Activated CD4-positive, alpha-beta T cell treated with anti-CD3 and anti-CD28 coated beads for 48 hours (primary cell): ENCODE data around the gene CADM2.

Source experiments
- DNase-seq: peaks from one replicate; pipeline ENCODE4 v3.0.0-alpha.2; 2020

CADM2 gene

GRCh38 chr3:84985795-84986194 is 27.0 kb downstream of the CADM2 start:
- no peak for DNase-seq

- DNase-seq = no peak
These were observed 29.1 kb downstream of the CADM2 start for GRCh38 chr3:84987706-84988504.

DNA sequence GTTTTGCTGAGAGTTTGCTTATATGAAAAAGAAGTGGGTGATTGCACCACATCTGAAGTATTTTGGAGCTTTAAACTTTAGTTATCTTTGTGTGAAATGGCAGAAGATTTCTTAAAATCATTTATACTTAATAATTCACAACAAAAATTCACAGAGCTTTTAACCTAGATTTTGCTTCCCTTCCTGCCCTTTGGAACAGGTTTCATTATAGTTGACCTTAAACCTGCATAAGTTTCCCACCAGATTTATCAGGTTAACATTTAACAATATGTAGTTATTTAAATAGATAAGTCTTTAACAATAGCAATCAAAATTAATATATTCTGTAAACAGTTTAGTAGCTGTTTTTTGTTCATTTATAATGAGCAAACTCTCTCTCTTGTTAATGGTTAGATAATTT is 30.3 kb downstream of the CADM2 start:
- DNase-seq = no peak

DNA sequence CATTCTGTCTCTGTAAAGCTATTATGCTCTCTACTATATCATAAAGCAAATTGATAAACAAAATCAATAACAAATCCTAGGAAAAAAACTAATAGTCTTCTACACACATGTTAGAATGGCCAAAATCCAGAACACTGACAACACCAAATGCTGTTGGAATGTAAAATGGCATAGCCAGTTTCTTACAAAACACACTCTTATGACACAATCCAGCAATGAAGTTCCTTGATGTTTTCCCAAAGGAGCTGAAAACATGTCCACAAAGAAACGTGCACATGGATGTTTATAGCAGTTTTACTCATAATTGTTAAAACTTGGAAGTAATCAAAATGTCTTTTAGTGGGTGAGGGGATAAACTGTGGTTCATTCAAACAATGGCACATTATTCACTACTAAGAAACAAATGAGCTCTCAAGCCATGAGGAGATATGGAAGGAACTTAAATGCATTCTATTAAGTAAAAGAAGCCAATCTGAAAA is 32.7 kb downstream of the CADM2 start:
- DNase-seq = no peak

DNA sequence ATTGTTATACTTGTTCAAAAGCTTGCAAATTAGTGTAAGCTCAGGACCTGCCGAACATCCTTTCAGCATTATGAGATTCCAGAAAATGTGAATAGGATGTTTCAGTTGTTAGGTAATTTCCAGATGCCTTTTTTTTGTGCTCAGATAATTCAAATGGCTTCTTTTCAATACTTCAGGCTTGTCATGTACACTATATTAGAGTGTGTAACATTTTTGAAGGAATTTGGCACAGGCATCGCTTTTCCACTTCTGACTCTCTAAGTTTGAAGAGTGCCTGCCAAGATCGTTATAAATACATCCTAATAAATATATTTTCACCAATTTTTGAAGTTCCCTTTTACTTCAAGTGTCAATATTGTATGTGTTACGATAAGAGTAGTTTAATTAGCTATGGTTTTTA is 35.2 kb downstream of the CADM2 start:
- DNase-seq = no peak

DNA sequence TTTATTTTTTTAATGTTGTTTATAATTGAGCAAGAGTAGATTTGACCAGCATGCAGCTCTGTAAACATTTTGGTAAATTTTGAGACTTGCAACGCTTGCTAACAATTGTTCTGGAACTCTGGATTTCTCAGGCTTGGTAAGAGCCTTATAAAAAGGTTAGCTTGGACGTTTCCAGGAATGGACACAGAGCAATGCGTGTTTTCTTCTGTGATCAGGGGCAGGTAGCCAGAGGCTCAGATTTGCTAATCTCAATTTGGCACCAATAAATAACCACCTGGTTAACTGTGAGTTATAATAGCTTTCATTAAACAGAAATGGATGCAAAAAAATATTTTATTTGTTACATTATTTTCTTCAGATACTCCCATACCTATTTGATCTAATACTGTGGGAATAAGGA is 39.8 kb downstream of the CADM2 start:
- DNase-seq = no peak

DNA sequence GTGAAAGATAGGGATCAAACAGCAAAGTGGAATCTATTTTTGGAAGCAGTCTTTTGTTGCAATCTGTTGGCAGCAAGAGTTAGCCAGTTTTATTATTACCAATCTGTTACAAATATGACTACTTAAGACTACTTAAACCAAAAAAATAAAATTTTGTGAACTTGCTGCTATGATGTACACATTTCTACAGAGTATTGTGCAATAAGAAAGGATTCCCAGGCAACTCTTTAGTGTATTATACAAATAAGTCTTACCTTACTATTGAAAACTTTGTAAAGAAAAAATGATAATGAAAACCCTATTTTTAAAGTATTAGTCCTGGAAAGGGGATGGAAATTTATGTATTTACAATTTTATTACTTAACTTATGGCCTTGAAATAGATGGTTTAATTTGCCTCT is 44.7 kb downstream of the CADM2 start:
- no peak for DNase-seq

DNA sequence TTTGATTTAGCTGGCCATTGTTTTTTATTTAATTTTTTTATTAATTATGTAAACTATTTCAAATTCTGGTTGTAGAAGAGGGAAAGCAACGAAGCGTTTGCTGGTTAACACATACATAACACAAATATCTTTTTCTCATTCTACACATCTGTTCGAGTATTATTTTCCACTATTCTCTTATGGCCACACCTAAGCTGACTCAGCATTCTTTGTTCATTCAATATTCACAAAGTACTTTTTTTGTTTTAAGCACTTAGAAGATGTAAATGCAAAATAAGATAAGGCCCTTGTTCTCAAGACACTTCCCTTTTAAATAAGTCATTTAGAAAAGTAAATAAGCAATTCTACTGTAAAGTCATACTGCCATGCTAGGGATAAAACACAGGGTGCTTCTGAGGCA is 45.4 kb downstream of the CADM2 start:
- DNase-seq = no peak

DNA sequence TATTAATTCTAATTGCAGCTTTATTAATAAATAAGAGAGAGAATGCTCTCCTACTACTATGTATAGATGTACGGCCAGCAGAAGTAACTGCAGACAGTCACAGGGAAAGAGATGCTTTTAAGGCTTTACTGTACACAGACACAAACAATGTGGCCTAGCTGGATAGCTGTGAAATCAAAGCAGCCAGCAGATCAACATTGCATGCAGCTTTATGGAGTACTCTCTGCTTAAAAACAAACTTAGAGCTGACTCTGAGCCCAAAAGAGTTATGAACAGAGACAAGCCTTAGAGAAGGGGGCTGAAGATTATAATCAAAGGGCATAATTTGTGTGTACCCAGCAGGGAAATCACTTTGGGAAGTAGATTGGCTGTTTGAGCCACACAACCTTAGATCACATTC is 47.2 kb downstream of the CADM2 start:
- DNase-seq = no peak

DNA sequence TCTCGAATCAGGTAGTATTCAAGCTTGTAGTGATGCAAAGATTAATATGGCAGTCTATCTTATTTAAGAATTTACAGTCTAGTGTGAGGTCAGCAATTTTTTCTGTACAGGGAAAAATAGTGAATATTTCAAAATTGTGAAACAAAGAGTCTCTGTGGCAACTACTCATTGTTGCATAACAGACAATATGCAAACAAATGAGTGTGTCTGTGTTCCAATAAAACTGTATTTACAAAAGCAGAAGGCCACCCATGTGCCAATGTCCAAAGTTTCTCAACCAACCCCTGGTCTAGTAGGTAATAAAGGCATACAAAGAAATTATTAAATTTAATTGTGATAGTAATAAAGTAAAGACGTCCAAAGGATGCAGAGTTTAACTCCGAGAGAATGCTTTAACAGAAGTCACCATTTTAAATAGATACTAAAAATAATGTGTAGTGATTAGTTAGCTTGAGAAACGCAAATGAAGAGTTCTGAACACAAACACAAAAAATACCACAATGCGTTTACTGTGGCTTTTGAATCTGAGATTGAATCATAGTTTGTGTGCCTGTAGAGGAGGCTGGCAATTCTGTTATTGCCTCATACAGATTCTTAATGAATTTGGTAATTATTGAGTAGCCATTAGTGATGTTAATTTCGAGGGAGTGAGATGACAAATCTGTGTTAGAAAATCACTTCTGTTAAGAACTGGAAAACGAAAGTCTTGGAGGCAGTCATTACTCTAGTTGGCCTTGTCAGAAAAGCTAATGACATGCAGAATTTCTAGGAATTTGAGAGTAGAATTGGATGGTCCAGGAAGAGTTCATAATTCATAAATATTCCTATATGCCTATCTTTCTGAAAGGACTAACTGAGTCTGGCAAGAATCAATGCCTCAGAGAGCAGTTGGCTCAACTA is 48.7 kb downstream of the CADM2 start:
- DNase-seq = no peak

DNA sequence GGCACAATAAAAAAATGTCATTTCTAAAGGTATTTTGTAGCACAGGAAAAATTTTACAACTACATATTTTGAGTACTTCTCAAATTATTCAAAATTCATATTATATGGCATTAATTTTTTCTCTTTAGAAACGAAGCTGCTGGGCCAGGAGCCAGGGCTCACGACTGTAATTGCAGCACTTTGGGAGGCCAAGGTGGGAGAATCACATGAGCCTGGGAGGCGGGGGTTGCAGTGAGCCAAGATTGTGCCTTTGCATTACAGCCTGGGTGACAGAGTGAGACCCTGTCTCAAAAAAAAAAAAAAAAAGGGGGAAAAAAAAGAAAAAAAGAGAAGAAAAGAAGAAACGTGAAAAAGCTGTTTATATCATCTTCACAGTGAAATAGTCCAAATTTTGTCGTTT is 62.0 kb downstream of the CADM2 start:
- DNase-seq = no peak

DNA sequence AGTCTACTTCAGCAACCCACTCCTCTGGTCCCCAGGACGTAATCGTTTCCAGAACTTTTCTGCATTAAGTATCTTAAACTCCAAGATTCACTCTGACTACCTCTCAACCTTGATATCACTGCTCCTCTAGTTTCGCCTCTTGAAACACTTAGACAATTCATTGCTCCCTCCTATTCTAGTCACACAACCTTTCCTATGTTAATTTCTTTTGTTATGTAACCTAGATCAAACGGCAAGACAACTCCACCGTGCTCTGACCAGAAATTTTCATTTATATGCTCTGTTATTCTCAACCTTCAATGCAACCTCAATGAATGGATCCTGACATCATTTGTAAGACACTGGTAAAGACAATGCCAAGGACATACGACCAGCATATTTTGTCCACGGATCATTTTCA is 71.3 kb downstream of the CADM2 start:
- DNase-seq = no peak

DNA sequence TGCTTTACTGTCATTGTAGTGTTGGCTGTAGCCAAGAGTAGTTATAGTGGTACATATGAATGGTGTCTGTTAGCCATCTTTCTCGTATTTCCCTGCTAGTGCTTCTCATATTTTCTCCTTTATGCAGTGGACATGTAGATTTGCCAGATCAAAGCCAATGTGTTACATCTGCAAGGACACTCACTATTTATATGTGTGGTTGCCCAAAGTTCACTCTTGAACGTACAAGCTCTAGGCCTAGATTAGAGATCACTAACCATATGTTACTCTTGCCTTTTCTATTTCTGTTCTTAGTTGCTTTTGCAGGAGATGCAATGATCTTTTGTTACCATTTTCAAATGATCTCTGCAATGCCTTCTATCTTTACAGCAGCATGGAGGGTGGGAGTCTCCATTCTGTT is 78.4 kb downstream of the CADM2 start:
- no peak for DNase-seq

DNA sequence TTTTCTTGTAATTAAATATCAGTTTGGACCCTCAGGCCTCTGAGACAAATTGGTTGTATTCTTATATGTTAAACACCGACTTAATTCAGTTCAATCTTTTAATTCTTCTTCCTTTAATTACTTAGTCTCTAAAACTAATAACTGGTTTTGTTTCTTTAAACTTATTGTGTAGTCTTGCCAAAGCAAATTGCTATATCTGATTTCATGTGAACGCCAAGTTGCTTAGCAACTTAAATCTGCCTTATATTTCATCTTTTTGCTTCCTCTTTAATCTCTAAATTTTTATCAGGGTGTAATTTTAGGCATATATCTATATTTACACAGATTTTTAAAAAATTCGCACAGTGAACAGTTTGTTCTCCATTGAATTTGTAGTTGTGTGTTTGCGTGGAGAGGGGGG is 82.2 kb downstream of the CADM2 start:
- no peak for DNase-seq

DNA sequence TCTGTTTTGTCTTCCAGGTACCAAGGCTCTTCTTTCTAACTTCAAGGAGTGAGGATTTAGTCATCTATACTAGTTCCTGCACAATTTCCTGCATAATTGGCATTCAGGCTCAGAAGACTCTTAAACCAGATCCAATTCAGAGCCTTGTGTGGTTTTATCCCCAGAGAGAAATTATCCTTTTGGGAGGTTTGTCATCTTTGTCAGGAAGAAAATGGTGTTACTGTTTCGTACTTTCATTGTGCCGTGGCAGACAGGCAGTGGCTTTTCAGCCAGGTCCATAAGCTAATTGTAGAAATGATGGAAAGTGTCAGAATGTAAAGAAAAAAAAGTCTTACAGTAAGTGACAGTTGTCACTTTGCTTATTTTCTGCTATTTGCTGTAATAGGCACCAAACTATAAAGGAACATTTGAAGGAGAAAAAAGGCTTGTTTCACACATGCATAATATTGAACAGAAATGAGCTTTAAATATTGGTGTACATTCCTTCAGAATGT is 82.8 kb downstream of the CADM2 start:
- no peak for DNase-seq

- DNase-seq = no peak
These were observed 92.0 kb downstream of the CADM2 start for GRCh38 chr3:85050821-85051220.

- no peak for DNase-seq
These were observed 93.0 kb downstream of the CADM2 start for GRCh38 chr3:85051786-85052185.

DNA sequence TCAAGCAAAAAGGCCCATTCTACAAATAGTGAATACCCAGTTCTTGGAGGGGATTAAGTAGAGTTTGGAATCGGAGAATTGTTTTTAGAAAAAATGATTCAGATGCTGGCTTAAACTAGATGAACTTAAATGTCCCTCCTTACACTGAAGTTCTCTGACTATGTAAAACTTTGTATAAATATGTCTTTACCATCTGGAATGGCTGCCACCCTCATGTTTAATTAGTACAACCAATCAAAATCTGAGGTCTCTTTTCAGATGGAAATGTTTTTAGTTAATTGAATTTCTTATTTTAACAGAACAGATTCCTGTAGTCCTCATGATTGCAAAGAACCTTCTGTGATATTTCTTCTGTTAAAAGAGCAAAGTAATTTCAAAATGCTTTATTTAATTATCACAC is 94.8 kb downstream of the CADM2 start:
- no peak for DNase-seq

DNA sequence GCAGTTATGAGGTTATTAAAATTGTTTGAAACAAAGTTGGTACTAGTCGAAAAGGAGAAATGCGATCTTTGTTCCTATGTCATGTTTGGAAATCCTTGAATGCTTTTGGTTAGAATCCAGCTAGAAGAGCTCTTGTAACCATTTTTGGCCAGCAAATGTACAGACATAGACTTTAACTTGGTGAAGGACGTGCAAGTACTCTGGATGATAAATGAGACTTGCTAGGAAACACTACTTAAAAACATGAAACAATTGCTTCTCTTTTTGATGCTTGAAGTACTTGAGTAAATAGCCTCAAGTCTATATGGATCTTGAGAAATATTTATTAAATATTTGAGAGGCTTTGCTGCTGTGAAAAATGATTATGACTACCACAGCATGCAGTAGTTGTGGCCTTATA is 95.8 kb downstream of the CADM2 start:
- DNase-seq = no peak

DNA sequence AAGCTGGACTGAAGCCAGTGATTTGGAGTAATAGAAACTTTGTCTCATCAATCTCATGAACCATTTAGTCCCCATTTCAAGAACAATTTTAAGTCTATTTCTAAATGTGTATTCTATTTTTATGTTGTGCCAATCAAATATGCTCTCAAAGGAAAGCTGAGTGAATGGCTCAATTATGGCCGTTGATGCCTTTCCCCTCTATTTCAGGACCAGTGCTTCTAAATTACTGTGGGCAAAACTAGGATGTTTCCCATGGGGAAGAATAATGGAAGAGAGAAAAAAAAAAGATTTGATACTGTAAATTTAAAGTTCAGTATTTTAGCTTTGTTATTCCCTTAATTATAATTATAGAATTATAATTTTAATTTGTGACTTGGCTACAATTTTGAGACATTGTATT is 110.1 kb downstream of the CADM2 start:
- no peak for DNase-seq

GRCh38 chr3:85074003-85074402 is 115.2 kb downstream of the CADM2 start:
- DNase-seq = no peak

DNA sequence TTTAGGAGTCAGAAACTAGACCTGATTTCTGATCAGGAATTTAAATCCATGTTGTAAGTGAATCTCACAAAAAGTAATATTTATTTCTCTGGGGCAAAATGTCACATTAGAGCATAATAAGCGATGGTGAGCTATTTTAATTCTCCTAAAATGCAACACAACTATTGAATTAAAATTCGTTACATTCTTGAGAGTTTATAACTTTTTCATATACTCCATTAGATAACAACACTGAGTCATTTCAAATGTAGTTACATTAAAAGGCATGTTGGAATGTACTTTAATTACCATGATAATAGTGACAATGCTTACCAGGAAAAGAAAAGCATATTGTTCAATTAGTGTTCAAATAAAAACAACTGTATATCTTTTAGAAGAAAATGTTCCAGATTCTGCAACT is 116.9 kb downstream of the CADM2 start:
- DNase-seq = no peak

GRCh38 chr3:85077018-85077417 is 118.2 kb downstream of the CADM2 start:
- DNase-seq = no peak
